K562 (cell line): ENCODE measurements around the gene ARID3B. TPM values are rescaled to one million over a fixed set of nuclear protein-coding genes. Genes with fewer than 3 reads are reported as not detected.

Source experiments
- ATAC-seq: fragments of 200-7000 bp; cut with Tn5 transposase; 3 replicates; pipeline ENCODE4 v1.9.1; 2020; ENCODE audit warnings: moderate library complexity
- BruUV-seq: library from RNA; stranded (reverse); fragments of 400-500 nt; replicated peaks from 2 replicates; lab custom pipeline; 2021; lab: Mats Ljungman, UMichigan
- CTCF ChIA-PET: fragments of 300-600 bp; formaldehyde crosslinking; extraction: SDS; loops from one replicate; lab custom pipeline; 2021; ENCODE audit warnings: low intra/inter-chr PET ratio; lab: Yijun Ruan, JAX
- POLR2A ChIA-PET: fragments of 300-600, 350-650 bp; sonication (Branson Sonifier 250); formaldehyde crosslinking; extraction: SDS; loops from one replicate; lab custom pipeline; 2021; ENCODE audit warnings: antibody characterized with exemption, inconsistent platforms; lab: Yijun Ruan, JAX
- DNase-seq, 4 experiments: peaks; one replicate each; pipeline versions ENCODE4 v3.0.0 to v3.0.0-alpha.2; 2011 to 2018; ENCODE audit warnings: low spot score in 3 of 4, mixed read lengths in 3 of 4; ENCODE audit errors: extremely low read depth in 1 of 4
- FAIRE-seq: peaks from 2 replicates; lab custom pipeline; 2011; peaks lifted over from hg19 to GRCh38; lab: Jason Lieb, UNC
- H2AFZ ChIP-seq: 2 replicates; pipeline ENCODE4 v1.6.0; 2011; ENCODE audit warnings: low read depth, low read length, control low read depth, inconsistent platforms
- H3K27ac ChIP-seq: fragments of 200-600 bp; 3 replicates; pipeline ENCODE4 v1.8.0; 2011; ENCODE audit warnings: low read depth, mild to moderate bottlenecking, control low read depth, inconsistent platforms, low read length, moderate library complexity, mixed read lengths; ENCODE audit errors: extremely low read depth
- H3K27me3 ChIP-seq, 2 experiments: fragments of 300-600 bp in 1 of 2; 2 replicates in 1 of 2; 3 replicates in 1 of 2; pipeline versions ENCODE4 v1.6.0 to v1.8.0; 2011; ENCODE audit warnings: inconsistent platforms in 2 of 2, low read length in 2 of 2, mild to moderate bottlenecking in 1 of 2, mixed read lengths in 1 of 2, moderate library complexity in 1 of 2; ENCODE audit not compliant: control insufficient read depth in 2 of 2, insufficient read depth in 2 of 2
- H3K36me3 ChIP-seq: fragments of 300-600 bp; 3 replicates; pipeline ENCODE4 v1.8.0; 2011; ENCODE audit warnings: mild to moderate bottlenecking, low read length, inconsistent platforms; ENCODE audit not compliant: control insufficient read depth, insufficient read depth
- H3K4me1 ChIP-seq, 2 experiments: fragments of 200-600 bp in 1 of 2; replicated peaks in 1 of 2; 2 replicates in 1 of 2; 3 replicates in 1 of 2; pipeline versions ENCODE4 v1.5.1 to v1.8.0; 2011; ENCODE audit warnings: inconsistent platforms in 2 of 2, low read length in 2 of 2, mild to moderate bottlenecking in 1 of 2, mixed read lengths in 1 of 2, moderate library complexity in 1 of 2; ENCODE audit not compliant: control insufficient read depth in 2 of 2, insufficient read depth in 2 of 2
- H3K4me2 ChIP-seq: 2 replicates; pipeline ENCODE4 v1.6.1; 2011; ENCODE audit warnings: low read length, control low read depth, inconsistent platforms, mixed read lengths; ENCODE audit not compliant: insufficient read depth
- H3K4me3 ChIP-seq: fragments of 200-600 bp; sonication (generic), shearing (Covaris generic); 2 replicates; pipeline ENCODE4 v1.5.1; 2016; ENCODE audit warnings: control low read depth, inconsistent platforms
- H3K79me2 ChIP-seq: fragments of 200-600 bp; 3 replicates; pipeline ENCODE4 v1.8.0; 2011; ENCODE audit warnings: low read length, inconsistent platforms; ENCODE audit not compliant: control insufficient read depth, insufficient read depth
- H3K9ac ChIP-seq, 2 experiments: 2 replicates each; pipeline versions ENCODE4 v1.6.0 to v1.6.1; 2011; ENCODE audit warnings: low read depth in 2 of 2, low read length in 2 of 2, control low read depth in 1 of 2, inconsistent platforms in 1 of 2, mild to moderate bottlenecking in 1 of 2, mixed read lengths in 1 of 2; ENCODE audit not compliant: insufficient read depth in 1 of 2
- H3K9me1 ChIP-seq: one replicate; pipeline ENCODE4 v1.6.0; 2011; ENCODE audit warnings: inconsistent platforms, mild to moderate bottlenecking, low read length, moderate library complexity; ENCODE audit not compliant: control insufficient read depth, insufficient read depth
- H3K9me3 ChIP-seq: replicated peaks from 2 replicates; pipeline ENCODE4 v1.5.1; 2011; ENCODE audit warnings: low read depth, low read length, inconsistent platforms; ENCODE audit not compliant: control insufficient read depth, insufficient read depth
- H4K20me1 ChIP-seq: replicated peaks from 2 replicates; pipeline ENCODE4 v1.6.1; 2011; ENCODE audit warnings: low read length, inconsistent platforms, mixed read lengths; ENCODE audit not compliant: control insufficient read depth, insufficient read depth
- CAMTA2 ChIP-seq: fragments of 250-450 bp; sonication (Bioruptor Pico); conservative IDR thresholded peaks from 2 replicates; pipeline ENCODE4 v1.5.1; 2022
- CCAR2 ChIP-seq: fragments of 200-400 bp; formaldehyde crosslinking; IDR thresholded peaks from 2 replicates; pipeline ENCODE4 v1.6.1; 2017; ENCODE audit warnings: mild to moderate bottlenecking, low read depth, low read length
- EZH2 ChIP-seq: IDR thresholded peaks from 2 replicates; pipeline ENCODE4 v1.6.1; 2012; ENCODE audit warnings: low read depth, mild to moderate bottlenecking, inconsistent platforms, low read length, borderline replicate concordance
- NR0B1 ChIP-seq: fragments of 450-650 bp; IDR thresholded peaks from one replicate; pipeline ENCODE4 v1.6.1; 2018; ENCODE audit warnings: mild to moderate bottlenecking, moderate library complexity; ENCODE audit not compliant: partially characterized antibody
- POLR2A ChIP-seq: fragments of 450-650 bp; conservative IDR thresholded peaks from 2 replicates; pipeline ENCODE4 v1.6.1; 2016
- SRF ChIP-seq, 2 experiments: fragments of 250-450, 450-650 bp in 1 of 2; sonication (Bioruptor Pico) in 1 of 2; sonication (generic) in 1 of 2; formaldehyde crosslinking; IDR thresholded peaks; 2 replicates each; pipeline versions ENCODE4 v1.5.0 to v1.5.1; 2020 to 2022; ENCODE audit warnings: mild to moderate bottlenecking in 1 of 2, missing genetic modification reagents in 1 of 2
- ZKSCAN8 ChIP-seq: fragments of 200-800 bp; sonication (Bioruptor generic); IDR thresholded peaks from 2 replicates; pipeline ENCODE4 v1.6.1; 2016; ENCODE audit warnings: missing genetic modification characterization, missing compliant biosample characterization
- ZNF445 ChIP-seq: fragments of 250-450 bp; sonication (Bioruptor Pico); IDR thresholded peaks from 2 replicates; pipeline ENCODE4 v1.4.0; 2020; ENCODE audit warnings: low read depth, mild to moderate bottlenecking, moderate library complexity
- WGBS: fragments of 100-300 bp; shearing (Covaris generic); methylation state at CpG from one replicate; pipeline ENCODE4 v1.1.6; 2016; ENCODE audit warnings: low coverage, mixed read lengths; ENCODE audit not compliant: insufficient coverage; ENCODE audit errors: missing lambda C conversion rate; 5-methylcytosine and 5-hydroxymethylcytosine counted together
- in situ Hi-C: fragments of 300-500 bp; cut with MboI; formaldehyde crosslinking; loops from 4 replicates; pipeline ENCODE4 v1.15.0; 2018; ENCODE audit warnings: inconsistent platforms, mixed read lengths
- intact Hi-C: fragments of 100-400 bp; cut with micrococcal nuclease; formaldehyde crosslinking; loops from 2 replicates; pipeline ENCODE4 v1.14.2; 2022
- polyA plus RNA-seq, 8 experiments: library from polyadenylated mRNA; depleted of rRNA in 4 of 8; stranded (reverse) in 5 of 8; unstranded in 3 of 8; fragments of >200 nt; fragmentation: Nextera tagmentation in 2 of 8; fragmentation: Illumina TruSeq in 1 of 8; extraction: Ambion mirVana in 2 of 8; extraction: Trizol in 1 of 8; gene quantifications; 2 replicates each; pipeline versions ENCODE4 v1.2.1 to v1.2.3, GENCODE V29; 2011 to 2014; ENCODE audit warnings: inconsistent platforms in 1 of 8, missing spikeins in 1 of 8
- total RNA-seq, 7 experiments: library from RNA; depleted of rRNA in 6 of 7; stranded (reverse); fragments of >200 nt in 6 of 7; fragmentation: Illumina TruSeq in 2 of 7; extraction: Trizol in 2 of 7; gene quantifications; 2 replicates each; pipeline versions ENCODE4 v1.2.1 to v1.2.3, GENCODE V29; 2011 to 2021; ENCODE audit warnings: low replicate concordance in 1 of 7

Gene ARID3B
- total and polyA plus RNA-seq, 9 of the 15 experiments (the other 6 are each of a cell fraction or from before 2014, with no cell fraction given): 0.32 to 15.1 (median 7.1) TPM

- H3K79me2 ChIP-seq: no peaks in the 10 kb centered on the region
- no peaks in the 10 kb centered on the region for H3K27me3 ChIP-seq
- H3K9me3 ChIP-seq: no peaks in the 10 kb centered on the region
- FAIRE-seq (no peak), DNase-seq (no peak), ATAC-seq (no peak; the same call in 2 of the 3 replicates)
- CTCF ChIA-PET: interaction anchor here (0.6 to 2.2 kb wide), 5 partner anchors 138 to 1030 kb away, joined by 3 to 32 read pairs (median 3); no protein-coding TSS in a partner anchor
- H3K27ac ChIP-seq: no peak overlapping the region
- 45% methylated on average over 3 of the region's 3 CpGs for WGBS
- TF ChIP-seq EZH2 (no peak), ZKSCAN8 (CRISPR knock-in tag) (no peak), POLR2A (no peak), NR0B1 (no peak), ZNF445 (CRISPR knock-in tag) (no peak), CAMTA2 (CRISPR knock-in tag) (no peak), CCAR2 (no peak), SRF (CRISPR knock-in tag; IDR thresholded peaks at IDR 0.05) (no peak)
- in situ Hi-C loops (no loop called here), intact Hi-C loops (no loop called here)
- H3K36me3 ChIP-seq: peaks cover 95% of the 10 kb centered on the region
- no peak overlapping the region for H3K9ac ChIP-seq
- H4K20me1 ChIP-seq: peaks cover 33% of the 10 kb centered on the region
- H3K9me1 ChIP-seq: peaks cover 9% of the 10 kb centered on the region
- H3K4me3 ChIP-seq: no peak overlapping the region
- no peak overlapping the region for H2AFZ ChIP-seq
- BruUV-seq: no TSS peak
- POLR2A ChIA-PET: interaction anchor here (0.6 to 3.8 kb wide), 7 partner anchors 10 to 296 kb away, joined by 3 to 16 read pairs (median 4); no protein-coding TSS in a partner anchor
- no peak overlapping the region for H3K4me2 ChIP-seq
- H3K4me1 ChIP-seq: no peaks in the 10 kb centered on the region; a peak in 1 of 5 replicates
These were observed 90.4 kb downstream of the ARID3B start for GRCh38 chr15:74631408-74631807.
